HepG2 (cell line): ENCODE measurements around the gene IQGAP2. TPM values are rescaled to one million over a fixed set of nuclear protein-coding genes. Genes with fewer than 3 reads are reported as not detected.

Source experiments
- AGO1 ChIP-seq: fragments of 200-400 bp; formaldehyde crosslinking; IDR thresholded peaks from 2 replicates; pipeline ENCODE4 v1.6.1; 2017; ENCODE audit warnings: mild to moderate bottlenecking, low read depth, low read length, moderate library complexity; ENCODE audit not compliant: poor library complexity, severe bottlenecking
- BCL6 ChIP-seq: IDR thresholded peaks from 2 replicates; pipeline ENCODE4 v1.6.1; 2016; ENCODE audit warnings: missing genetic modification reagents, missing compliant biosample characterization
- DMAP1 ChIP-seq: IDR thresholded peaks from 2 replicates; pipeline ENCODE4 v1.6.1; 2016
- DRAP1 ChIP-seq: IDR thresholded peaks from 2 replicates; pipeline ENCODE4 v1.6.1; 2016; ENCODE audit warnings: missing genetic modification reagents, missing compliant biosample characterization
- HNF1B ChIP-seq: sonication (generic); formaldehyde crosslinking; IDR thresholded peaks from 2 replicates; pipeline ENCODE4 v1.5.1; 2020; ENCODE audit warnings: mild to moderate bottlenecking, moderate library complexity, missing genetic modification reagents
- HNF4A ChIP-seq: sonication (generic); formaldehyde crosslinking; IDR thresholded peaks from 2 replicates; pipeline ENCODE4 v1.4.0; 2020; ENCODE audit warnings: missing genetic modification reagents
- HNRNPL ChIP-seq: fragments of 200-400 bp; formaldehyde crosslinking; IDR thresholded peaks from 2 replicates; pipeline ENCODE4 v1.6.1; 2017; ENCODE audit warnings: mild to moderate bottlenecking, low read depth, low read length
- NR2F2 ChIP-seq: IDR thresholded peaks from 2 replicates; pipeline ENCODE4 v1.6.1; 2012; ENCODE audit warnings: low read depth, inconsistent platforms, borderline replicate concordance
- NR2F6 ChIP-seq, 2 experiments: IDR thresholded peaks; 2 replicates each; pipeline ENCODE4 v1.6.1; 2016; ENCODE audit warnings: antibody characterized with exemption in 1 of 2, mild to moderate bottlenecking in 1 of 2
- NRL ChIP-seq: sonication (generic); formaldehyde crosslinking; IDR thresholded peaks from 2 replicates; pipeline ENCODE4 v1.5.0; 2020; ENCODE audit warnings: missing genetic modification reagents, mild to moderate bottlenecking, moderate library complexity, borderline replicate concordance
- PITX1 ChIP-seq: sonication (generic); formaldehyde crosslinking; IDR thresholded peaks from 2 replicates; pipeline ENCODE4 v1.5.1; 2020; ENCODE audit warnings: mild to moderate bottlenecking, missing genetic modification reagents
- POGZ ChIP-seq: sonication (generic); formaldehyde crosslinking; IDR thresholded peaks from 2 replicates; pipeline ENCODE4 v1.4.0; 2020; ENCODE audit warnings: mild to moderate bottlenecking, missing genetic modification reagents
- SATB2 ChIP-seq: sonication (generic); formaldehyde crosslinking; IDR thresholded peaks from 2 replicates; pipeline ENCODE4 v1.5.0; 2020; ENCODE audit warnings: missing genetic modification reagents
- SMARCE1 ChIP-seq: fragments of 450-650 bp; IDR thresholded peaks from 2 replicates; pipeline ENCODE4 v1.6.1; 2017; ENCODE audit warnings: borderline replicate concordance
- SMYD3 ChIP-seq: sonication (generic); formaldehyde crosslinking; IDR thresholded peaks from 2 replicates; pipeline ENCODE4 v1.8.1; 2023; ENCODE audit warnings: mild to moderate bottlenecking, missing genetic modification reagents
- TCF7L2 ChIP-seq: IDR thresholded peaks from 2 replicates; pipeline ENCODE4 v1.6.1; 2011; ENCODE audit warnings: mild to moderate bottlenecking, low read depth, low read length, moderate library complexity
- ZMYM2 ChIP-seq: sonication (generic); formaldehyde crosslinking; IDR thresholded peaks from 2 replicates; pipeline ENCODE4 v1.8.0; 2022; ENCODE audit warnings: mild to moderate bottlenecking, missing genetic modification reagents
- ZNF224 ChIP-seq: sonication (generic); formaldehyde crosslinking; IDR thresholded peaks from 2 replicates; pipeline ENCODE4 v1.5.0; 2020; ENCODE audit warnings: mild to moderate bottlenecking, missing genetic modification reagents
- ZNF275 ChIP-seq: sonication (generic); formaldehyde crosslinking; IDR thresholded peaks from 2 replicates; pipeline ENCODE4 v1.8.0; 2022; ENCODE audit warnings: missing genetic modification reagents, mild to moderate bottlenecking, inconsistent platforms, borderline replicate concordance
- ZNF281 ChIP-seq: sonication (generic); formaldehyde crosslinking; IDR thresholded peaks from 2 replicates; pipeline ENCODE4 v1.4.0; 2020; ENCODE audit warnings: missing genetic modification reagents, borderline replicate concordance
- ZNF687 ChIP-seq: sonication (generic); formaldehyde crosslinking; IDR thresholded peaks from 2 replicates; pipeline ENCODE4 v1.5.1; 2020; ENCODE audit warnings: mild to moderate bottlenecking, missing genetic modification reagents, moderate library complexity
- polyA plus RNA-seq, 8 experiments: library from polyadenylated mRNA; depleted of rRNA in 3 of 8; stranded (reverse) in 7 of 8; unstranded in 1 of 8; fragments of >200 nt; fragmentation: Illumina TruSeq in 4 of 8; extraction: Trizol in 4 of 8; gene quantifications; 2 replicates each; pipeline versions ENCODE4 v1.2.1 to v1.2.3, GENCODE V29; 2011 to 2016; ENCODE audit warnings: low read depth in 4 of 8, missing spikeins in 1 of 8, mixed read lengths in 1 of 8; ENCODE audit not compliant: insufficient read depth in 1 of 8
- total RNA-seq, 5 experiments: library from RNA; depleted of rRNA; stranded (reverse); fragments of >200 nt; fragmentation: Illumina TruSeq; extraction: Trizol; gene quantifications; 2 replicates each; pipeline ENCODE4 v1.2.3, GENCODE V29; 2016; ENCODE audit warnings: low read depth in 1 of 5

The IQGAP2 gene
- total and polyA plus RNA-seq, 2 of the 13 experiments (the other 11 are each of a cell fraction or from before 2014, with no cell fraction given): 35.2 to 83.3 TPM

GRCh38 chr5:76384189-76384588 is 18.9 kb upstream of the IQGAP2 start (continued):
- TF ChIP-seq HNF1B (CRISPR knock-in tag): no peak
- no peak for TF ChIP-seq AGO1
- TF ChIP-seq POGZ (CRISPR knock-in tag): 0 out of 2 replicates have a peak, but pooled peaks have one; percentile 24
- no peak for TF ChIP-seq NRL (CRISPR knock-in tag)
- peak; percentile 93 for TF ChIP-seq NR2F6 (IDR thresholded peaks at IDR 0.05)
- peak; percentile 94 for TF ChIP-seq NR2F6 (CRISPR knock-in tag; IDR thresholded peaks at IDR 0.05)
- no peak for TF ChIP-seq SMYD3
- TF ChIP-seq ZNF281 (CRISPR knock-in tag): no peak
- no peak for TF ChIP-seq SMARCE1
- TF ChIP-seq SATB2 (CRISPR knock-in tag): no peak
- no peak for TF ChIP-seq ZNF275
- no peak for TF ChIP-seq TCF7L2
- no peak for TF ChIP-seq ZNF224 (CRISPR knock-in tag)
- peak; percentile 59; the same call in 1 of the 2 replicates for TF ChIP-seq NR2F2
- no peak for TF ChIP-seq HNRNPL
- peak; percentile 33; the same call in 1 of the 2 replicates for TF ChIP-seq PITX1 (CRISPR knock-in tag)
- peak; percentile 60 for TF ChIP-seq HNF4A (CRISPR knock-in tag)
- TF ChIP-seq ZMYM2 (CRISPR knock-in tag): no peak
- no peak for TF ChIP-seq DRAP1 (CRISPR knock-in tag)
- no peak for TF ChIP-seq BCL6
- TF ChIP-seq DMAP1 (CRISPR knock-in tag): no peak
- TF ChIP-seq ZNF687 (CRISPR knock-in tag): no peak
